ENCODE results near the gene PIGQ. TPM values are rescaled to one million over a fixed set of nuclear protein-coding genes. Genes with fewer than 3 reads are reported as not detected.
A peak's percentile ranks its signal among the peaks of the same experiment; 100 is the strongest.
"Not testable (repeated sequence)": the region's sequence is repeated elsewhere in the genome, so short reads cannot be mapped to it uniquely, and the experiment has no call there.

PIGQ gene
- total RNA-seq, 1 donor from 2014 or later, result 16.9 TPM

DNA sequence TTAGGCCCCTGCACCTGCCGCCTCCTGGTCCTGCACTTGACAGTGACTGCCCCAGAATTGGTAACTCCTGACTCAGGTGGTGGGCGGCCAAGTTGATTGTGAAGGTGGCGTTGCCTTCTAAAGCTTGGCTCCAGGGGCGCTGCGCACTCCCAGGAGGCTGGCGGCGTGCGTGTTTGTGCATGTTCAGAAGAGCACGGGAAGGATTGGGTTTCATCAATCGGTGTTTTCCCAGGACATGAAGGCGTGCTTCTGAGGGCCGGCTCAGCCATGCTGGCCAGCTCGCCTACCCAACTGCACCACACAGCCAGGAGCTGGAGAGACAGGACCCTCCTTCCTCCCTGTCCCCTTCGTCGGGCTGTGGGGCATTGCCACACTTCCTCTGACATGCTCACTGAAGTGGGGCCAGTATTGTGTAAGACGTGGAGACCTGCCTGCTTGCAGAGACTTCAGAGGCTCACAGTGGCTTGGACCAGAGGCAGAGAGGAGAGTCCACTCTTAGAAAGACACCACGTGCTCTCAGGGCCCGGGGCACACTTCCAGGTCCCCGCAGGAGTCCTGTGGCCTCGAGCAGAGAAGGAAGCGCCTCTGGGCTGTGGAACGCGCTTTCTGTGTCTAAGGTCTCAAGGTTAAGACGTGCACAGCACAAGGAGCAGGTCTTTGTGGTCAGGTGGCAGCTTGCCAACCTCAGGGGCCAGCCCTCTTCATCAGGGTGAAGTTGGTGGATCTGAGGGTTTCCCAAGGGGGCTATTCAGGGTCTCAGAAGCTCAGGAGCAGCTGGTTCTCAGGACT, 22.9 kb downstream of the PIGQ start:
- intact Hi-C loops (cut with micrococcal nuclease), result no loop called here
- ATAC-seq, result no peak
- DNase-seq, result no peak

DNA sequence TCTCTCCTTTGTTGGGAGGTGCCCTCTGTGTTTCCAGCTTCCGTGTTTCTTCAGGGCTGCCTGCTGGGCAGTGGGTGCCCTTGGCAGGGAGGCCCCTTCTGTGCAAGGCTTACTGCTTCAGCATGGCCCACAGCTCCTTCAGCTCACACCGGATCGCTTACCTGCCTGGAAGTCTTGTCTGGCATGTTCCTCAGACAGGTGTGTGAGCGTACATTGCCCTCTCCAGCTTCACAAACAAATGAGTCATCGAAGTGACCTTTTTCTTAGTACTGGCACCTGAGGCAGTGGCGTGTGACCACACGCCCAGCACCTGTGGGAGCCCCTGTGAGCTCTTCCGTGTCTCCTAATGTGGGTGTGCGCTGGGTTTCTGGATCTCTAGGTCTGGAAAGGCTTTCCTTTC, 23.6 kb downstream of the PIGQ start:
- no peak for DNase-seq
- ATAC-seq, result no peak
- intact Hi-C loops (cut with micrococcal nuclease), result no loop called here

DNA sequence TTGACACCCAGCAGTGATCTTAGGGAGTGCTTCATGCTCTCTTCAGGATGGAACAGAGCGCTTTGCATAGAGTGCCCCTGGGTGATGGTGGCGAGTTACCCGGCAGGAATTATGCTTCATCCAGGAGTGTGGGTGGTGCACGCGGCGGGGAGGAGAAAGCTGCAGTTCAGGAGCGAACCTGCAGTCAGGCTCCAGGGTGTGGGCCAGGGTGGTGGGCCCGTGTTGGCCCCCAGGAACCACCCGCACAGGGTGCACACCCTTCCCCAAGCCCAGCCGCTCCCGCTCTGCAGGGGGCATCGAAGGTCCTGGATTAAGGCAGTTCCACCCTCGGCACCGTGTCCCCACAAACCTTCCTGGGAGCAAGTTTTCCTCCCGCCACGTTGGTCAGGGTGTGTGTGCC, 24.0 kb downstream of the PIGQ start:
- no peak for ATAC-seq
- intact Hi-C loops (cut with micrococcal nuclease), result no loop called here
- no peak for DNase-seq

DNA sequence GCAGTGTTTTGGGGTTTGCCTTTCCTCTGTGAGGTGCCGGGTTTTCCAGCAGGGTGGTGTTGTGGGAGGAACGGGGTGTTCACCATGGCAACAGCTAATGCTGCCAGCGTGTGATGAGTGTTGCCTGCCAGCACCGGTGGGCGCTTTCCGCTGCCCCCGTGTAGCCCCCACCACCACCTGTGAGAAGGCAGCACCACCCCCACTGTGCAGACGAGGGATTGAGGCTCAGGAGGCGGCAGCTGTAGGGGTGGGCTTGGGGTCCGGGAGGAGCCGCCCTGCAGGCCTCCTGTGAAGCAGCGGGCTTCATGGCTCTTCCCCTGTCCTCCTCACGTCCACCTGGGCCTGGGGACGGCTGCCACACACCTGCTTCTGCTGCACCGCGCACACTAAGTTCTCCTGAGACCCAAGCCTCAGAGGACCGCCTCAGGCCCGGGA, 25.3 kb downstream of the PIGQ start:
- no peak for ATAC-seq
- intact Hi-C loops (cut with micrococcal nuclease), result no loop called here

DNA sequence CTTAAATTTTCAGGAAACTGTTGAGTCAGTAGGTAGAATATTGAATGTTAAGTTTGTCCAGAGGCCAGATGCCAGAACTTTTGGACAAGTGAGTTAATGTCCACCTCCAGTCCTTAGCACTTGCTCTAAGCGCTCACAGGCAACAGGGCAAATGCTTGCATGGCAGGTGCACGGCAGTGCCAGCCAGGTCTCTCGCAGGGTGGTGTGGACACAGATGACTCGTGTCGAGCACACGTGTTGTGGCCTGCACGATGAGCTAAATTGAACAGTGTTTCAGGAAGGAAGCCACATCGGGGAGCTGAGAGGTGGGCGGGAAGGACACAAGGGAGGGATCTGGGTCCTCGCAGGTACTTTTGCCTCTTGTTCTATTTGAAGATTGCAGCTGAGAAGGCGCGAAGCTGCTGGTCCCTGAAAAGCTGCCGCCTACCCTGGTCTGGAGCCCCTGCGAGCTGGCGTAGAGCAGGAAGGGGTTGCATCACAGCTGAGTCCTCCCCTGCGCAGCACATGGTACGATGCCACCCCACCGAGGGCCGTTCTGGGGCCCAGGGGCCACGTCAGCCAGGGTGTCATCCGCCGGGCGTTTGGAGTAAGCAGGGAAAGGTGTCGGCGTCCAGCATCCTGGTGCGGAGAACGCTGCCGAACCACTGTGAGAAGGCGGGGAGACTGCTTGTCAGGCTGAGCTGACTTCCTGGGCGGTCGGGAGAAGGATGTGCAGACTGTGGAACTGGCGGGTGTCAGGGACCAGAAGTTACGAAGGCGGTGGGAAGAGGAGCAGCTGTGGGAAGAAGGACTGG, 26.4 kb downstream of the PIGQ start:
- ATAC-seq, result no peak

More for the DNA sequence above, 25.3 kb downstream of the PIGQ start:
- DNase-seq, result no peak

DNA sequence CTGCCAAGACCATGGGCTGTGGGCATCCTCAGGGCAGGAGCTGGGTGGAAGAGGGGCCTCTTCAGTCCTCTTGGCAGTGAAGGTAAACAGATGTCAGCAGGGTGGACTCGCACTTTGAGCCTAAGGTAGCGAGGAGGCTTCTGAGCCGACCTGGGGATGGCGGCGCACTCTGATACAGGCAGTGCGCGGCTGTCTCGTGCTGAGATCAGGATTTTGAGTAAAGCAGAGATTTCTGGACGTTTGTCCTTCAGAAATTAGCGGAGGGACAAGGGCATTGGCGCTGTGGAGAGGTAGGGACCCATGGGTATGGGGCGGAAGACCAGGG, 26.9 kb downstream of the PIGQ start:
- intact Hi-C loops (cut with micrococcal nuclease), result no loop called here
- ATAC-seq (no peak), DNase-seq (no peak)

More for the DNA sequence above, 26.4 kb downstream of the PIGQ start:
- intact Hi-C loops (cut with micrococcal nuclease), result no loop called here
- DNase-seq, result no peak

DNA sequence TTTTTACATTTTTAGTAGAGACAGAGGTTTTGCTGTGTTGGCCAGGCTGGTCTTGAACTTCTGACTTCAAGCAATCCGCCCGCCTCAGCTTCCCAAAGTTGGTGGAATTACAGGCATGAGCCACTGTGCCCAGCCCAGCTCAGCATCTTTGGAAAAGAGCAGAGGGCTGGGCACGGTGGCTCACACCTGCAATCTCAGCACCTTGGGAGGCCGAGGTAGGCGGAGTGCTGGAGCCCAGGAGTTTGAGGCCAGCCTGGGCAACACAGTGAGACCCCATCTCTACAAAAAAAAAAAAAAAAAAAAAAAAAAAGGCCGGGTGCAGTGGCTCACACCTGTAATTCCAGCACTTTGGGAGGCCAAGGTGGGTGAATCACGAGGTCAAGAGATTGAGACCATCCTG, 27.9 kb downstream of the PIGQ start:
- intact Hi-C loops (cut with micrococcal nuclease); ATAC-seq; DNase-seq: not testable (repeated sequence)

DNA sequence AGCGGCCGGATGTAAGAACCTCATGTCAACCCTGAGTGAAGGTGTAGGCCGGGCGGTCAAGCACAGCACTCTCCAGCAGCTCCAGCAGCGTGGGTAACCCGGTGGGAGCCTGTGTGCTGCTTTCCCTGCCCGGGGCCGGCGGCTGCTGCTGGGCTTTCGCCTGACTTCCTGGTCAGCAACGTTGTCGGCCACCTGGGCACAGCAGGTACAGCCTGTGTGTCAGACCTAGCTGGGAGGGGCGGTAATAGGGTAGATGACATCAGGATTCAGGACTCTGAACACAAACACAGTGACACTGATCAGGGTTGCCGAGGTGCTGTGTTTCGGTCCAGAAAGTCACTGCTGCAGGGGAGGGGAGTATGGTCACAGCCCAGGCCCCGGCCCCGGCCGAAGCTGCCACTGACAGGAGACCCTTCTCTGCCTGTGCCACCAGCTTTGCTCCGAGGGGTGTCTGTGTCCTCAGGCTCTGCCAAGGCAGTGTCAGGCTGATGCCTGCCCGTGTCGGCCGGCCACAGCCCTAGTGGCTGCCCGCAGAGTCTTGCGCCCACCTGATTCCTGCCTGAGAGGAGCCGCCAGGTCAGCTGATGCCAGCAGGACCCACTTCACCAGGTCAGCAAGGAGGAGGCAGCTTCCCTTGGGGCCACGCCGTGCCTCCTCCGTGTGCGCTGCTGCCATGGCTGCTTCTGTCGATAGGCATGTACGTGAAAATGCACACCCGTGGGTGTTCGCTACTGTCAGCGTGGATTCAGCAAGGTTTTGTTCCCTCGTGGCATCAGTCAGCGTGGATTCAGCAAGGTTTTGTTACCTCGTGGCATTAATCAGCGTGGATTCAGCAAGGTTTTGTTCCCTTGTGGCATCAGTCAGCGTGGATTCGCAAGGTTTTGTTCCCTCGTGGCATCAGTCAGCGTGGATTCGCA, 29.3 kb downstream of the PIGQ start:
- DNase-seq, result no peak
- no peak for ATAC-seq
- intact Hi-C loops (cut with micrococcal nuclease), result no loop called here

DNA sequence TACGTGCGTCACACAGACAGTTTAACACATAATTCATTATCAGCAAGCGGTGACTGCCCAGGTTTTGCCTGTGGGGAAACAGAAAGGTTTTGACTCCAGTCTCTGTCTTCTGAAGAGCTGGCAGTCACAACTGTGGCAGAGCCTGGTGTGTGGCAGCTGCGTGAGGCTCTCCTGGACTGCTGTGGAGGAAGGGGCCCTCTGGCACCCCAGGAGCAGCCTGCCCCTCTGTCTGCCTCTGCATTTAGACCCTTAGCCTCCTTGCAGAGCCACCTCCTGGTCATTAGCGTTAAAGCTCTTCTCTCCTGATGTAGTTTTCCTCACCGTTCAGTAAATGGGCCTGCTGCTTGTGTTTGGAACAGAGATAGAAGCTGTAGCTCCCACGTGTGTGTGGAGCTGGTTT, 31.0 kb downstream of the PIGQ start:
- DNase-seq (no peak), ATAC-seq (no peak)
- intact Hi-C loops (cut with micrococcal nuclease), result no loop called here

DNA sequence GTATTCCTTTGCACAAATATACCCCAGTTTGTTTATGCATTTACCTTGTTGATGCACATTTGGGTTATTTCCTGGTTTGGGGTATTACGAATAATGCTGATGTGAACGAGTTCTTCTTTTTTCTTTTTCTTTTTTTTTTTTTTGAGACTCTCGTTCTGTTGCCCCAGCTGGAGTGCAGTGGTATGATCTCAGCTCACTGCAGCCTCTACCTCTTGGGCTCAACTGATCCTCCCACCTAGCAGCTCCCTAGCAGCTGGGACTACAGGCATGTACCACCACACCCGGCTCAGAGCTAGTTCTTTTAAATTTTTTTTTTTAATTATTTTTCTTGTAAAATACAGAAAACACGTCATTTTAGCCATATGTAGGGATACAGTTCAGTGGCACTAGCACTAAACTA, 34.2 kb downstream of the PIGQ start:
- intact Hi-C loops (cut with micrococcal nuclease), result no loop called here
- no peak for ATAC-seq

DNA sequence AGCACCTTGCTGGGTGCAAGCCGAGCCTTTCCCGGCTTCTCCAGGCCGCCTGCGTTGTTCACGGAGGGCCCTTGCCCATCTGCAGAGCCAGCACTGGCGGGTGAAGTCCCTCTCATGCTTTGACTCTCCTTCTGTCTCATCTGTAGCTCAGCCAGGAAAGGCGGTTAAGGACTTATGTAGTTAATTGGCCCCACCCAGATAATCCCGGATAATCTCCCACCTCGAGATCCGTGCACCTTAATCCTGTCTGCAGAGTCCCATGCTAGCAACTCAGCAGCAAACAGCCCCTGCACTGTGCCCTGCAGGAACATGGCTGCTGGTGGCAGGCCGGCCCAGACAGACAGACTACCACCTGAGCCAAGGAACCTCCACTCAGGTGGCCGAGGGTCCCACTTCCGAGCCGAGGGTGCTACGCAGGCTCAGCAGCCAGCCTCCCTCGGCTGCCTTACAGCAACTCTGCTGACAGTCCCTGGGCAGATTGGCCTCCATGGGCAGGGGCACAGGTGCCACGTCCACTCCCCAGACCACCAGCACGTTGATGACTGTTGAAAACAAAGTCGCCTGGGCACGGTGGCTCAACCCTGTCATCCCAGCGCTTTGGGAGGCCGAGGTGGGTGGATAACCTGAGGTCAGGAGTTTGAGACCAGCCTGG, 37.0 kb downstream of the PIGQ start:
- ATAC-seq, result no peak
- no peak for DNase-seq
- intact Hi-C loops (cut with micrococcal nuclease), result no loop called here

More for the DNA sequence above, 34.2 kb downstream of the PIGQ start:
- DNase-seq, result no peak

DNA sequence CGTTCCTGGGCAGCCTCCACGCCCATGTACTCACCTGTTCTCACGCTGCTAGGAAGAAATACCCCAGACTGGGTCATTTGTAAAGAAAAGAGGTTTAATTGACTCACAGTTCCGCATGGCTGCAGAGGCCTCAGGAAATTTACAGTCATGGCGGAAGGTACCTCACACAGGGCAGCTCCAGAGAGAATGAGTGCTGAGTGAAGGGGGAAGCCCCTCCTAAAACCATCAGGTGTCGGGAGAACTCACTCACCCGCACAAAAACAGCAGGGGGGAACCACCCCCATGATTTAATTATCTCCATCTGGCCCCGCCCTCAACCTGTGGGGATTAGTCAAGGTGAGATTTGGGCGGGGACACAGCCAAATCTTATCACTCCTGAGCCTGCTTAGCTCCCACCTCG, 38.3 kb downstream of the PIGQ start:
- ATAC-seq (no peak), DNase-seq (no peak)
- intact Hi-C loops (cut with micrococcal nuclease), result no loop called here

DNA sequence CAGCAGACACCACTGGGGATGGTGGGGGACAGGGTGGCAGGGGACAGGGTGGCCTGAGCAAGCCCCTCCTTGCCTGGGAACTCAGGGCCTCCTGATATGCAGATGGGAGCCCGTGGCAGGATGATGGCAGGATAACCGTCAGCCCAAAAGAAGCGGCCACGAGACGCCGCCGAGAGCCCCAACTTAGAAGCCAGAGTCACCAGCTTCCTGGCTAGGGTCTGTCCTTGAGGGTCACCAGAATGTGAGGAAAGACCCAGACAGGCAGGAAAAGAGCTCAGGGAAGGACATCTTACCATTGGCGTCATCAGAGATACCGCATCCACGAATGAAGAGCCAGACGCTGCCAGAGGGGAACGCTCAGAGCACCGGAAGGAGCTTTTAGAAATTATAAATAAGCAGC, 39.5 kb downstream of the PIGQ start:
- intact Hi-C loops (cut with micrococcal nuclease), result no loop called here
- ATAC-seq, result no peak
- DNase-seq, result no peak

DNA sequence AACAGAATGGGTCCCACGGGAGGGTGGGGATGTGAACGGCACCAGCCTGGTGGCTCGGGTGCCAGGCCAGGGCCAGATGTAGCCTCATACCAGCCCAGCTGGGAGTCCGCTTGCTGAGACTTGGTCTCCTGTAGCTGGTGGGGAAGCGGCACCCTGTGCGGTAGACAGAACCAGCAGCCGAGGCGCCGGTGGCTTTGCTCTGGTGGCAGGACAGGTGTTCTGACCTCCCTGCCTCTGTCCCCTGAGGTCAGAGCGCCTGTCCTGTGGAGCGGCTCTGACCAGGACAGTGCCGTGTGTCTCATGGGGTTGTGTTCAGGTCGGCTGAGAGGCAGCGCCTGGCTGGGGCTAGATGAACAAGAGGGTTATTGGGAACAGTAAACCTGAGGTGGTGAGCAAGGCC, 40.2 kb downstream of the PIGQ start:
- ATAC-seq (no peak), DNase-seq (no peak)
- intact Hi-C loops (cut with micrococcal nuclease), result no loop called here

DNA sequence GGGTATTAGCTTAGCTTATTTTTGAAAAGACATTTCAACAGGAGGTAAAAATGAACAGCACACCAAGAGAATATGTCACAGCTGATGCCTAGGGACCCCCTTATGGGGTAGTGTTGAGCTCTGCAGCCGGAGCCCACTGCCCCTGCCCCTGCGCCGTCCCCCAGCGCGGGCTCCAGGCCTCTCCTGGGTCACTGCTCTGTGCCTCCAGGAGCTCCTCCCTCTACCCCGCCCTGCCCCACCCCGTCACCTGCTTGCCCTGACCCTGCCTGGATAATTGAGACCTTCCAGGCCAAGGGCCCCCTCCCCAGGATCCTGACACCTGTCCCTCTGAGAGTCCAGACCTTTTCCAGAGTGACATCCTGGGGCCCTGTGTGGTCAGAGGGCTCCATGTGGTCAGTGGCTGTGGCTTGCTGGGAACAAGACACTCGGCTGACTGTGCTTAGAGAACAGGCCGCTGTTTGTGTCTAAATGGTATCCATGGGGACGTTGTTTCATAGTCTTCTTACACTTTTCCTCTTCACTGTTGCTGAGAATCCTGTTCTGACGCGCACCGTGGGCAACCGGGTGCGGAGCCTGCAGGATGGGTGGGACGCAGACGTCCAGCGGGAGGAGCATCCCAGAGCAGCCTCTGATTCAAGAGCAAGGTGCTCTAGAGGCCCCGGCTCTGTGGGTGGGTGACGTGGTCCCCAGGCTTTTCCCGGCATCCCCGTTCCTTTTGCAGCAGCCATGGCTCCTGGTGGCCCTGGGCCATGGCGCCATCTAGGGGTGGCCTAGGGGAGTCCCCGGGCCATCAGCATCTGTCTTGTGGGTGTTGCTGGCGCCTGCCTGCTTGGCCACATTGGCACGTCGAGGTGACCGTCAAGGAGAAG, 41.0 kb downstream of the PIGQ start:
- ATAC-seq (peak; percentile 69), DNase-seq (peak; percentile 67)
- intact Hi-C loops (cut with micrococcal nuclease), result no loop called here

DNA sequence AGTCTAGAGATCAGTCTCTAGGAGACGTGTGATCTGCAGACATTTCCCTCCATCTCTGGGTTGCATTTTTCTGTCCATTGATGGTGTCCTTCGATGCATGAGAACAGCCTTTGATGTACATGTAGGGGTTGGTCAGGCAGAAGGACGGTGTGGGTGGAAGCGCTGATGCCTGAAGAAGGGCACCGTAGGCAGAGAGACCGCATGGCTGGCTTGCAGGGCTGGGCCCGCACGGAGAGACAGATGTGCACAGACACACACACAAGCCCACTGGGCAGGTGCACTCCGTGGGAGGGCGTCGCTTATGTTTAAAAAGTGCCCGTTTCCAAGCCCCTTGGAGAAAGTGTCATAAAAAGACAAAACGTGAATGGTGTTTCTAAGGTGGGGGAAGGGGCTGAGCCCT, 45.4 kb downstream of the PIGQ start:
- DNase-seq (no peak), ATAC-seq (no peak)
- intact Hi-C loops (cut with micrococcal nuclease), result no loop called here

DNA sequence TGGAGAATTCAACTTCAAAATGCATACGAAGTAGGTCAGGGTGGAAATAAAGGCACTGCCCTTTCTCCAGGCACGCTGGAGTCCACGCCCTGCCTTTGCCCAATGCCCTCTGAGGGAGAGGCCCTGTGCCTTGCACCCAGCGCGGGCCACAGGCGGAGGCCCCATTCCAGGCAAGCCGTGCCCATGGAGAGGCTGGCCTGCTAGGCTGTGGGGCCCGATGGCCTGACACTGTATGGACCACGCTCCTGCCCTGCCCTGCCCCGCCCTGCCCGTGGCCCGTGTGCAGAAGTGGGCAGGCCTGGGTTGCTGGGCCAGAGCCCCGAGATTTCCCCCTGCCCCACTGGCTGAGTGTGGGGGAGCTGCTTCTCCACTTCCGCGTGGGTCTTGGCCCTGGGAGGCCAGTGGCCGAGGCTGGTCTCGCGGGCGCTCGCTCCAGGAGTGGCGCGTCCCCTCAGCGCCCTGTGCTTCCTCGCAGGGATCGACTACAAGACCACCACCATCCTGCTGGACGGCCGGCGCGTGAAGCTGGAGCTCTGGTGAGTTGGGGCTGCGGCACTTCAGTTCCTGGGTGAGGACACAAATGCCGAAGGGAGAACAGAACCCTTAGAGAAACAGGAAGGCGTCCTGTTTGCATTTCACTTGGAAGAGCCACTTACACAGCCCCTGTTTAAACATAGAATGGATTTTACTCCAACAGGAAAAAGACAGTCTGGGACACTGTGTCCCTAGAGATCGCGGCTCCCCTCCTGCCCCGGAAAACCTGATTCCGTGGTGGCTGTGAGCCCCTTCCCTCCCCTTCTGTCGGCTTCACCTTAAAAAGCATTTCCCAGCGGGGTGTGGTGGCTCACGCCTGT, 47.2 kb downstream of the PIGQ start:
- no peak for ATAC-seq

More for the DNA sequence above, 47.2 kb downstream of the PIGQ start:
- no peak for DNase-seq
- intact Hi-C loops (cut with micrococcal nuclease), result no loop called here
